AG04450 (cell line): Measurements from ENCODE around the gene RASGRF1. TPM values are rescaled to one million over a fixed set of nuclear protein-coding genes. Genes with fewer than 3 reads are reported as not detected.

Source experiments
- CTCF ChIA-PET: fragments of 300-600, 350-600 bp; formaldehyde crosslinking; extraction: SDS; loops from one replicate; lab custom pipeline; 2022; ENCODE audit warnings: antibody characterized with exemption, inconsistent platforms; lab: Charles Lee
- POLR2A ChIA-PET: fragments of 350-600 bp; formaldehyde crosslinking; extraction: SDS; loops from one replicate; lab custom pipeline; 2021; ENCODE audit warnings: antibody characterized with exemption, inconsistent platforms; lab: Yijun Ruan, JAX
- DNase-seq: peaks from one replicate; pipeline ENCODE4 v3.0.0-alpha.2; 2011; ENCODE audit warnings: low read depth, low spot score
- H3K27ac ChIP-seq: one replicate; pipeline ENCODE4 v1.5.1; 2012; ENCODE audit warnings: low read depth, low read length, control low read depth
- H3K27me3 ChIP-seq: one replicate; pipeline ENCODE4 v1.6.0; 2012; ENCODE audit warnings: low read length; ENCODE audit not compliant: control insufficient read depth, insufficient read depth
- H3K4me3 ChIP-seq: 2 replicates; pipeline ENCODE4 v1.5.1; 2011; ENCODE audit warnings: mild to moderate bottlenecking, low read depth, low read length, control low read depth
- H3K9me3 ChIP-seq: 2 replicates; pipeline ENCODE4 v1.5.1; 2012; ENCODE audit warnings: low read length; ENCODE audit not compliant: control insufficient read depth, insufficient read depth
- polyA plus RNA-seq: library from polyadenylated mRNA; depleted of rRNA; stranded (reverse); fragments of >200 nt; gene quantifications from 2 replicates; pipeline ENCODE4 v1.2.3, GENCODE V29; 2011
- TF ChIP-seq, protein P1 (sequence below): IDR thresholded peaks from 2 replicates; pipeline ENCODE4 v1.5.1; 2011; ENCODE audit warnings: low read depth, low read length, control low read depth, inconsistent platforms

Gene RASGRF1
- polyA plus RNA-seq, 1 experiment, result 0.25 TPM

DNA sequence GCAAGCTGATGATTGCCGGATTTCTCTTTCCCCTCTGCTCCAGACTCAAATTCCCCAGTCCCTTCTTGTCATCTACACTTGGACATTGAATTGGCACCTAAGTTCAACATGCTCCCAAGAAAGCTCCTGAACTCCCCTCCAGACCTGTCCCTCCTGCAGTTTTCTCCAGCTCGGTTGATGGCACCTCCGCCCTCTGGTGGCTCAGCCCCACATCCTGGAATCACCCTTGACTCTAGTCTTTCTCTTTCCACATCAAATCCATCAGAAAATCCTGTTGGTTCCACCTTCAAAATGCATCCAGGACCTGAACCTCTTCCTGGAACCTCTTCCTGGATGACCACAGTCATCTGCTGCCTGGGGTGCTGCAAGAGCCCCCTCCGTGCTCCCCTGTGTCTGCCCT is 60.1 kb downstream of the RASGRF1 start:
- no peak overlapping the region for H3K27ac ChIP-seq
- ChIA-PET CTCF (interaction anchor here (0.8 to 1.5 kb wide), 2 partner anchors 150 to 279 kb away, joined by 3 read pairs; no protein-coding TSS in a partner anchor), POLR2A (no interaction called here)
- peaks cover 27% of the 10 kb centered on the region for H3K27me3 ChIP-seq
- no peak for DNase-seq
- TF ChIP-seq, protein P1, sequence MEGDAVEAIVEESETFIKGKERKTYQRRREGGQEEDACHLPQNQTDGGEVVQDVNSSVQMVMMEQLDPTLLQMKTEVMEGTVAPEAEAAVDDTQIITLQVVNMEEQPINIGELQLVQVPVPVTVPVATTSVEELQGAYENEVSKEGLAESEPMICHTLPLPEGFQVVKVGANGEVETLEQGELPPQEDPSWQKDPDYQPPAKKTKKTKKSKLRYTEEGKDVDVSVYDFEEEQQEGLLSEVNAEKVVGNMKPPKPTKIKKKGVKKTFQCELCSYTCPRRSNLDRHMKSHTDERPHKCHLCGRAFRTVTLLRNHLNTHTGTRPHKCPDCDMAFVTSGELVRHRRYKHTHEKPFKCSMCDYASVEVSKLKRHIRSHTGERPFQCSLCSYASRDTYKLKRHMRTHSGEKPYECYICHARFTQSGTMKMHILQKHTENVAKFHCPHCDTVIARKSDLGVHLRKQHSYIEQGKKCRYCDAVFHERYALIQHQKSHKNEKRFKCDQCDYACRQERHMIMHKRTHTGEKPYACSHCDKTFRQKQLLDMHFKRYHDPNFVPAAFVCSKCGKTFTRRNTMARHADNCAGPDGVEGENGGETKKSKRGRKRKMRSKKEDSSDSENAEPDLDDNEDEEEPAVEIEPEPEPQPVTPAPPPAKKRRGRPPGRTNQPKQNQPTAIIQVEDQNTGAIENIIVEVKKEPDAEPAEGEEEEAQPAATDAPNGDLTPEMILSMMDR, result 0 out of 2 replicates have a peak, but pooled peaks have one; percentile 12
- H3K9me3 ChIP-seq, result peaks cover 8% of the 10 kb centered on the region
- no peak overlapping the region for H3K4me3 ChIP-seq

DNA sequence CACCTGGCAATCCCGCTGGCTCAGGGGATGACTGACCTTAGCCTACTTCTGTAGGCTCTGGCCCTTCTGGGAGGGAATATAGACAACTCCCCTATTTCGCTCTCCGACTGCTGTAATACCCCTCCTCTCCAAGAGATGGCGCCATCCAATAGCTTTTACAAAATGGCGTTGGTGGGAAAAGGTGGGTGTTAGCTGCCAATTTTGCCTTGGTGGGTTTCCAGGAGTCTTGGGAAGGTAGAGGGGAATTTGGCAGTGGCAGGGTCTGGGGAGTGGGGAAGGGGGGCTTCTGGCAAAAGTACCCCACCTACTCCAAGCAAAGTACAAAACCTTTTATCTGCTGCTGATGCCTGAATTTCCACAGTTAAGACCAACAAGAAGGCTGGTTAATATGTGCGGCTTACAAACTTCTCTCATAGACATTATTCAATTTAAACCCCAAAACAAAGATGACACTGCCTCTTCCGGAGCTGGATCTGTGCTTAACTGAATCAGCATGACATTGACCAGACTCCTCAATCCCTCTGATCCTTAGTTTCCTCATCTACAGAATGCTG is 62.1 kb downstream of the RASGRF1 start:
- H3K27me3 ChIP-seq, result peaks cover 16% of the 10 kb centered on the region
- no peak for DNase-seq
- POLR2A ChIA-PET, result no interaction called here
- no peak overlapping the region for H3K4me3 ChIP-seq
- peaks cover 10% of the 10 kb centered on the region; the same call in 1 of the 2 replicates for H3K9me3 ChIP-seq
- H3K27ac ChIP-seq, result no peak overlapping the region
- CTCF ChIA-PET, result interaction anchor here (0.9 to 3.5 kb wide), 12 partner anchors 10 to 161 kb away, joined by 3 to 68 read pairs (median 4); no protein-coding TSS in a partner anchor
- TF ChIP-seq, protein P1, result peak; percentile 74

DNA sequence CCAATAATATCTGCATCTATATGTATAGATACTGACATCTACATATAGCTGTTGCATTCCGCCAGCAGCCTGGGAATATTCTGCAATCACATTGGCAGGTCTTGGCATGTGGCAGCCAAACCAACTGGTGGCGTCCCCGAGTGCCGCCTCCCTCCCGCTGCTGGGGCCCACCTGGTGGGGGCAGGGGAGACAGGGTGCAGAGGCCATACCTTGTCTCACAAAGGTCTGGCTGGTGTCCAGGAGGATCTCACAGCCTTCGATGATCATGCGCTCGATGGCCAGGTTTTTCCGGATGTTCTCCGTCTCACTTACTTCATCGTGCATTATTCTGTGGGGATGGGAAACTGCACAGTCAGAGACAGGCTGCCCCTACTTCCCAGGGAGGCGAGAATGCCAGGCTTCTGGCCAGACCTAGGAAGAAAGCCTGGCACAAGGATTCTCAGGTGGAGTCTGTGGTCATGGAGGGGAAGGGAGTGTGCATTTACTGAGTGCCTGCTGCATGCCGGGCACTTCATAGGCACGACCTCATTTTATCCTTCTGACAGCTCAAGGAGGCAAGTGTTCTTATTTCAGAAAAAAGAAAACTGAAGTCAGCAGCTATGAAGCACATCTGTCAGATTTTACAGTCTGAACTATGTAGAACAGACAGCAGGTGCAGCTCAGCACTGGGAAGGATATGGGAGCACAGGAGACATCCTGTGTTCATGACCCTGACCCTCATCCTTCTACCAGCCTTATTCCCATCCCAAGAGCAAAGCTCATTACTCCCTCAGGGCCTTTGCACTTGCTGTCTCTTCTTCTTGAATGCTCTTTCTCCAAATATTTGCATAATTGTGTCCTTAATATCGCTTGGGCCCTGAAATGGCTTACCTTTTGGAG is 62.8 kb downstream of the RASGRF1 start:
- POLR2A ChIA-PET, result no interaction called here
- CTCF ChIA-PET, result interaction anchor here (0.9 to 3.5 kb wide), 12 partner anchors 11 to 162 kb away, joined by 3 to 68 read pairs (median 4); no protein-coding TSS in a partner anchor
- TF ChIP-seq, protein P1, result no peak
- Histone ChIP-seq H3K4me3 (no peak overlapping the region), H3K27ac (no peak overlapping the region), H3K27me3 (peaks cover 16% of the 10 kb centered on the region), H3K9me3 (peaks cover 10% of the 10 kb centered on the region; the same call in 1 of the 2 replicates)
- DNase-seq, result no peak

DNA sequence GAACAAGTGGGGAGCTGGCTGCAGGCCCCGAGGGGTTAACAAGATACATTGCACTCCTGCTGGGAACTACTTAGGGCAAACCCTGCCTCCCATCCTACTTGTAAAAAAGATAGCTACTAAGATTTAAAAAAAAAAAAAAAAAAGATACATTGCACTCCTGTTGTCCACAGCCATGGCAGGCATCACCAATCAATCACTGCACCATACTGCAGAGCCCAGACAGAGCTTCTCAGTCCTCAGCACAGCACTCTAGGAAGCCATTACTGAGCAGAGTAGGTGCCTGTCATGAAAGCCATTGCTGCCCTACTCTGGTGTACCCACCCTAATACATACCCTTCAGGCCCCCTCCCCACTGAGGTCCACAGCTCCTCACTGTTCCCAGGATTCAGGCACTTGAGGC is 64.8 kb downstream of the RASGRF1 start:
- DNase-seq, result no peak
- H3K4me3 ChIP-seq, result no peak overlapping the region
- TF ChIP-seq, protein P1, result no peak
- H3K27me3 ChIP-seq, result peaks cover 11% of the 10 kb centered on the region
- ChIA-PET POLR2A (no interaction called here), CTCF (interaction anchor here (0.6 to 1.7 kb wide), 2 partner anchors 71 to 159 kb away, joined by 3 to 5 read pairs; no protein-coding TSS in a partner anchor)
- no peak overlapping the region for H3K27ac ChIP-seq
- H3K9me3 ChIP-seq, result peaks cover 10% of the 10 kb centered on the region; the same call in 1 of the 2 replicates
